GM19023 (cell line): Measurements from ENCODE around the gene CFAP251.

Source experiments
- ATAC-seq: cut with Tn5 transposase; IDR thresholded peaks from one replicate; pipeline ENCODE4 v1.9.1; 2021; ENCODE audit warnings: mild to moderate bottlenecking, moderate library complexity; ENCODE audit not compliant: unreplicated experiment

CFAP251 gene

GRCh38 chr12:121996050-121996944 is 77.9 kb downstream of the CFAP251 start:
- ATAC-seq = no peak

GRCh38 chr12:121996945-121997612 is 78.7 kb downstream of the CFAP251 start:
- ATAC-seq = no peak

- no peak for ATAC-seq
Measured at GRCh38 chr12:122001466-122002209, 83.2 kb downstream of the CFAP251 start.

GRCh38 chr12:122003651-122004611 is 85.5 kb downstream of the CFAP251 start:
- no peak for ATAC-seq

- ATAC-seq = no peak
Measured at GRCh38 chr12:122004633-122005071, 86.3 kb downstream of the CFAP251 start.

- no peak for ATAC-seq
Measured at GRCh38 chr12:122005252-122005776, 86.9 kb downstream of the CFAP251 start.

GRCh38 chr12:122006186-122006926 is 88.0 kb downstream of the CFAP251 start:
- ATAC-seq = no peak

GRCh38 chr12:122009741-122010140 is 91.3 kb downstream of the CFAP251 start:
- no peak for ATAC-seq

GRCh38 chr12:122012184-122012583 is 93.8 kb downstream of the CFAP251 start:
- no peak for ATAC-seq

- ATAC-seq = no peak
Measured at GRCh38 chr12:122013136-122013535, 94.7 kb downstream of the CFAP251 start.

- ATAC-seq = no peak
Measured at GRCh38 chr12:122013791-122014590, 95.6 kb downstream of the CFAP251 start.

GRCh38 chr12:122014781-122015180 is 96.4 kb downstream of the CFAP251 start:
- no peak for ATAC-seq

GRCh38 chr12:122018457-122018856 is 100.1 kb downstream of the CFAP251 start:
- ATAC-seq = no peak

GRCh38 chr12:122018937-122019336 is 100.5 kb downstream of the CFAP251 start:
- ATAC-seq = no peak

GRCh38 chr12:122020795-122021192 is 102.4 kb downstream of the CFAP251 start:
- no peak for ATAC-seq

- ATAC-seq = no peak
Measured at GRCh38 chr12:122021193-122021821, 102.9 kb downstream of the CFAP251 start.

- ATAC-seq = peak; percentile 40
Measured at GRCh38 chr12:122021822-122022392, 103.5 kb downstream of the CFAP251 start, which contains the start of gene BCL7A. BCL7A (plus strand) TSS chr12:122021884; CDS start chr12:122022092, 208 bp downstream.
